ENCODE results near the gene NAA20. TPM values are rescaled to one million over a fixed set of nuclear protein-coding genes. Genes with fewer than 3 reads are reported as not detected.

NAA20 gene
- polyA plus RNA-seq, 1 experiment: 34.5 TPM

- POLR2A ChIA-PET: no interaction called here
These were observed 19.6 kb downstream of the NAA20 start for GRCh38 chr20:20036756-20037155.

GRCh38 chr20:20037960-20038359 is 20.8 kb downstream of the NAA20 start:
- Histone ChIP-seq H3K36me3 (ENCODE audit: control insufficient read depth, insufficient read depth, low read length) (peaks cover 14% of the 10 kb centered on the region), H3K27me3 (ENCODE audit: control insufficient read depth, insufficient read depth, low read length) (no peaks in the 10 kb centered on the region), H3K4me3 (ENCODE audit: low read depth, low read length) (no peak overlapping the region)
- ChIA-PET CTCF (interaction anchor here (1.0 kb wide), 1 partner anchor 9 kb away, joined by 3 read pairs; no protein-coding TSS in a partner anchor), POLR2A (interaction anchor here (0.5 to 0.9 kb wide), 3 partner anchors 14 to 189 kb away, joined by 3 to 6 read pairs (median 3); partner anchors contain the start of genes CFAP61, CRNKL1 and NAA20)
- TF ChIP-seq CTCF (IDR thresholded peaks at IDR 0.05; ENCODE audit: insufficient read depth, low read depth, low read length): no peak
- DNase-seq (ENCODE audit: low read depth): peak; percentile 55

More at GRCh38 chr20:20036756-20037155, 19.6 kb downstream of the NAA20 start:
- no peak for DNase-seq (ENCODE audit: low read depth)
- Histone ChIP-seq H3K36me3 (ENCODE audit: control insufficient read depth, insufficient read depth, low read length) (peaks cover 10% of the 10 kb centered on the region), H3K27me3 (ENCODE audit: control insufficient read depth, insufficient read depth, low read length) (no peaks in the 10 kb centered on the region), H3K4me3 (ENCODE audit: low read depth, low read length) (no peak overlapping the region)
- TF ChIP-seq CTCF (IDR thresholded peaks at IDR 0.05; ENCODE audit: insufficient read depth, low read depth, low read length): no peak
- CTCF ChIA-PET: no interaction called here

GRCh38 chr20:20038586-20038985 is 21.4 kb downstream of the NAA20 start:
- no peak for TF ChIP-seq CTCF (IDR thresholded peaks at IDR 0.05; ENCODE audit: insufficient read depth, low read depth, low read length)
- ChIA-PET CTCF (interaction anchor here (0.7 to 1.0 kb wide), 3 partner anchors 9 to 213 kb away, joined by 3 to 4 read pairs (median 3); partner anchors contain the start of genes CFAP61 and CRNKL1), POLR2A (interaction anchor here (0.6 kb wide), 1 partner anchor 190 kb away, joined by 6 read pairs; no protein-coding TSS in a partner anchor)
- no peak for DNase-seq (ENCODE audit: low read depth)
- Histone ChIP-seq H3K27me3 (ENCODE audit: control insufficient read depth, insufficient read depth, low read length) (no peaks in the 10 kb centered on the region), H3K4me3 (ENCODE audit: low read depth, low read length) (no peak overlapping the region), H3K36me3 (ENCODE audit: control insufficient read depth, insufficient read depth, low read length) (peaks cover 14% of the 10 kb centered on the region)

- Histone ChIP-seq H3K27me3 (ENCODE audit: control insufficient read depth, insufficient read depth, low read length) (no peaks in the 10 kb centered on the region), H3K36me3 (ENCODE audit: control insufficient read depth, insufficient read depth, low read length) (peaks cover 16% of the 10 kb centered on the region), H3K4me3 (ENCODE audit: low read depth, low read length) (no peak overlapping the region)
- ChIA-PET CTCF (no interaction called here), POLR2A (no interaction called here)
- no peak for TF ChIP-seq CTCF (IDR thresholded peaks at IDR 0.05; ENCODE audit: insufficient read depth, low read depth, low read length)
- no peak for DNase-seq (ENCODE audit: low read depth)
These were observed 22.7 kb downstream of the NAA20 start for GRCh38 chr20:20039752-20040387.

GRCh38 chr20:20051767-20052073 is 34.6 kb downstream of the NAA20 start:
- ChIA-PET POLR2A (interaction anchor here (0.9 kb wide), 1 partner anchor 14 kb away, joined by 3 read pairs; no protein-coding TSS in a partner anchor), CTCF (interaction anchor here (0.6 to 2.3 kb wide), 8 partner anchors 13 to 562 kb away, joined by 3 to 4 read pairs (median 3); partner anchors contain the start of gene NAA20)
- Histone ChIP-seq H3K36me3 (ENCODE audit: control insufficient read depth, insufficient read depth, low read length) (peaks cover 3% of the 10 kb centered on the region), H3K27me3 (ENCODE audit: control insufficient read depth, insufficient read depth, low read length) (peaks cover 2% of the 10 kb centered on the region; the same call in 1 of the 2 replicates), H3K4me3 (ENCODE audit: low read depth, low read length) (peak overlapping the region; percentile 81)
- no peak for TF ChIP-seq CTCF (IDR thresholded peaks at IDR 0.05; ENCODE audit: insufficient read depth, low read depth, low read length)
- no peak for DNase-seq (ENCODE audit: low read depth)

Measured in BJ (cell line).